ENCODE data around the gene KCNMA1. TPM values are rescaled to one million over a fixed set of nuclear protein-coding genes. Genes with fewer than 3 reads are reported as not detected.

The KCNMA1 gene
- polyA plus RNA-seq, 1 of the 3 experiments (the other 2 are of a cell fraction), result 107 TPM

DNA sequence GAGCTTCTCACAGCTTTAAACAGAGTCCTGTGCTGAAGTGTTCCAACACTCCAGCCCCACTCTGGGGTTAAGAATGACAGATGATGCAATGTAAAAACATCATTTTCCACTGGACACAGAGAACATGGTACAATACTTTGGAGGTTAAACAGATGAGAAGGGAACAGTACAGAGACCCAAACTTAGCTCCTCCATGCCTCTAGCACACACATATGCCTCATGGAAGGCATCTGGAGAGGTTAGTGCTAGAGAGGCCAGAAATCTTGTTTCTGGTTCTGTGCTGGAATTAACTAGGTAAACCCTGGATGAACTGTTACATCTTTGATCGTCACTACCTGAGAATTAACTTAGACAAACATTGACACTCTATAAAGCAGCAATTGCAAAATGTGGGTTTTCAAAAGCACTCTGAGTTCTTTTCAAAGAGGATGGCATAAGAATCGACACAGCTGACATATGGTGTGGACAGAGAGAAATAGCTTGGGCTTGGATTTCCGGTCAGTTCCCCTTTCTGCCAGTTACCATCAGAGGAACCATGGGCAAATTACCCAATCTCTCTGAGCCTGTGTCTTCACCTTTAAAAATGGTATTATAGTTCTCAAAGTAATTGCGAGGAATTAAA is 81.9 kb downstream of the KCNMA1 start (continued):
- TF ChIP-seq, protein P1, sequence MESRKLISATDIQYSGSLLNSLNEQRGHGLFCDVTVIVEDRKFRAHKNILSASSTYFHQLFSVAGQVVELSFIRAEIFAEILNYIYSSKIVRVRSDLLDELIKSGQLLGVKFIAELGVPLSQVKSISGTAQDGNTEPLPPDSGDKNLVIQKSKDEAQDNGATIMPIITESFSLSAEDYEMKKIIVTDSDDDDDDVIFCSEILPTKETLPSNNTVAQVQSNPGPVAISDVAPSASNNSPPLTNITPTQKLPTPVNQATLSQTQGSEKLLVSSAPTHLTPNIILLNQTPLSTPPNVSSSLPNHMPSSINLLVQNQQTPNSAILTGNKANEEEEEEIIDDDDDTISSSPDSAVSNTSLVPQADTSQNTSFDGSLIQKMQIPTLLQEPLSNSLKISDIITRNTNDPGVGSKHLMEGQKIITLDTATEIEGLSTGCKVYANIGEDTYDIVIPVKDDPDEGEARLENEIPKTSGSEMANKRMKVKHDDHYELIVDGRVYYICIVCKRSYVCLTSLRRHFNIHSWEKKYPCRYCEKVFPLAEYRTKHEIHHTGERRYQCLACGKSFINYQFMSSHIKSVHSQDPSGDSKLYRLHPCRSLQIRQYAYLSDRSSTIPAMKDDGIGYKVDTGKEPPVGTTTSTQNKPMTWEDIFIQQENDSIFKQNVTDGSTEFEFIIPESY (IDR thresholded peaks at IDR 0.05; ENCODE audit: borderline replicate concordance, low read depth), result no peak
- TF ChIP-seq CHD2 (IDR thresholded peaks at IDR 0.05; ENCODE audit: low read length, partially characterized antibody) (no peak), RFX5 (IDR thresholded peaks at IDR 0.05; ENCODE audit: low read length) (no peak), TAF1 (IDR thresholded peaks at IDR 0.05; ENCODE audit: borderline replicate concordance, low read depth, low read length) (no peak), FOSL2 (IDR thresholded peaks at IDR 0.05; ENCODE audit: borderline replicate concordance, low read depth) (no peak), FOXJ3 (CRISPR knock-in tag; IDR thresholded peaks at IDR 0.05) (no peak)
- TF ChIP-seq, protein P2, sequence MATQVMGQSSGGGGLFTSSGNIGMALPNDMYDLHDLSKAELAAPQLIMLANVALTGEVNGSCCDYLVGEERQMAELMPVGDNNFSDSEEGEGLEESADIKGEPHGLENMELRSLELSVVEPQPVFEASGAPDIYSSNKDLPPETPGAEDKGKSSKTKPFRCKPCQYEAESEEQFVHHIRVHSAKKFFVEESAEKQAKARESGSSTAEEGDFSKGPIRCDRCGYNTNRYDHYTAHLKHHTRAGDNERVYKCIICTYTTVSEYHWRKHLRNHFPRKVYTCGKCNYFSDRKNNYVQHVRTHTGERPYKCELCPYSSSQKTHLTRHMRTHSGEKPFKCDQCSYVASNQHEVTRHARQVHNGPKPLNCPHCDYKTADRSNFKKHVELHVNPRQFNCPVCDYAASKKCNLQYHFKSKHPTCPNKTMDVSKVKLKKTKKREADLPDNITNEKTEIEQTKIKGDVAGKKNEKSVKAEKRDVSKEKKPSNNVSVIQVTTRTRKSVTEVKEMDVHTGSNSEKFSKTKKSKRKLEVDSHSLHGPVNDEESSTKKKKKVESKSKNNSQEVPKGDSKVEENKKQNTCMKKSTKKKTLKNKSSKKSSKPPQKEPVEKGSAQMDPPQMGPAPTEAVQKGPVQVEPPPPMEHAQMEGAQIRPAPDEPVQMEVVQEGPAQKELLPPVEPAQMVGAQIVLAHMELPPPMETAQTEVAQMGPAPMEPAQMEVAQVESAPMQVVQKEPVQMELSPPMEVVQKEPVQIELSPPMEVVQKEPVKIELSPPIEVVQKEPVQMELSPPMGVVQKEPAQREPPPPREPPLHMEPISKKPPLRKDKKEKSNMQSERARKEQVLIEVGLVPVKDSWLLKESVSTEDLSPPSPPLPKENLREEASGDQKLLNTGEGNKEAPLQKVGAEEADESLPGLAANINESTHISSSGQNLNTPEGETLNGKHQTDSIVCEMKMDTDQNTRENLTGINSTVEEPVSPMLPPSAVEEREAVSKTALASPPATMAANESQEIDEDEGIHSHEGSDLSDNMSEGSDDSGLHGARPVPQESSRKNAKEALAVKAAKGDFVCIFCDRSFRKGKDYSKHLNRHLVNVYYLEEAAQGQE (IDR thresholded peaks at IDR 0.05; ENCODE audit: low read depth, low read length), result no peak

DNA sequence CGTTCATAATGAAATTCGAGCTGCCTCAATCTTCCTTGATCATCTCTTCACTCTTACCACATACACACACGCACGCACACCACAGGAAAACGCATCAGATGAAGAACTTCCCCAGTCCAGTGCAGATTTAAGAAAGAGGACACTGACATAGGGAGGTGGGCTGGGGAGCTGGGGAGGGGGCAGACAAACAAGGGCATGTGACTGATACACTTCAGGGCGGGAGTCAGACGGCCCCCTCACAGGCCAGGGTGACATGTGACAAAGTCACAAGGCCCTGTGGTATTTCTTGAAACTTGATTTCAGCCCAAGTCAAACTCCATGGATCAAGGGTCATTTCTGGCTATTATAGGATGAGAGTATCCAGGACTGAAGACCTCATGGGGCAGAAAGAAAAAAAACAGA is 82.6 kb downstream of the KCNMA1 start:
- Histone ChIP-seq H3K27ac (ENCODE audit: low read depth in 2 of 2, low read length in 1 of 2) (no peak overlapping the region), H3K79me2 (ENCODE audit: insufficient read depth) (no peaks in the 10 kb centered on the region)

More for the DNA sequence above, 82.6 kb downstream of the KCNMA1 start:
- H3K9me2 ChIP-seq, result no peaks in the 10 kb centered on the region
- H3K9ac ChIP-seq, result no peak overlapping the region
- no peaks in the 10 kb centered on the region for H3K27me3 ChIP-seq (ENCODE audit: insufficient read depth)
- ChIA-PET CTCF (no interaction called here), POLR2A (no interaction called here)
- no peak overlapping the region for H2AFZ ChIP-seq (ENCODE audit: low read depth)
- no peaks in the 10 kb centered on the region for H3K9me3 ChIP-seq
- WGBS (ENCODE audit: low lambda C conversion rate), result 88% methylated on average over 7 of the region's 7 CpGs
- H3F3A ChIP-seq (replicated peaks; ENCODE audit: insufficient read depth), result peaks cover 3% of the 10 kb centered on the region
- no peak overlapping the region for H3K4me3 ChIP-seq (ENCODE audit: low read depth in 2 of 2, low read length in 1 of 2)
- H4K20me1 ChIP-seq (ENCODE audit: insufficient read depth), result no peaks in the 10 kb centered on the region
- no peak for DNase-seq
- peaks cover 0 to 5% of the 10 kb centered on the region in 2 experiments; a peak in 1 of 4 replicates for H3K4me1 ChIP-seq (ENCODE audit: control insufficient read depth in 1 of 2, insufficient read depth in 2 of 2, low read depth in 1 of 2, low read length in 1 of 2)
- peaks cover 0 to 5% of the 10 kb centered on the region in 2 experiments for H3K36me3 ChIP-seq (replicated peaks in 1 of 2; ENCODE audit: control insufficient read depth in 1 of 2, insufficient read depth in 2 of 2, low read length in 1 of 2)
- no peak for TF ChIP-seq NFIC (IDR thresholded peaks at IDR 0.05; ENCODE audit: borderline replicate concordance)
- no peak for TF ChIP-seq CHD2 (IDR thresholded peaks at IDR 0.05; ENCODE audit: low read length, partially characterized antibody)
- TF ChIP-seq MEF2A (IDR thresholded peaks at IDR 0.05; ENCODE audit: borderline replicate concordance, low read depth), result no peak
- no peak for TF ChIP-seq EP300 (IDR thresholded peaks at IDR 0.05; ENCODE audit: borderline replicate concordance in 1 of 2, low read depth in 1 of 2, low read length in 1 of 2)
- no peak for TF ChIP-seq TAF1 (IDR thresholded peaks at IDR 0.05; ENCODE audit: borderline replicate concordance, low read depth, low read length)
- TF ChIP-seq FOXM1 (IDR thresholded peaks at IDR 0.05; ENCODE audit: low read depth), result no peak
- TF ChIP-seq EZH2phosphoT487 (IDR thresholded peaks at IDR 0.05; ENCODE audit: borderline replicate concordance, low read depth), result no peak
- TF ChIP-seq FOXJ3 (CRISPR knock-in tag; IDR thresholded peaks at IDR 0.05), result no peak
- no peak overlapping the region for H3K4me2 ChIP-seq

Data from SK-N-SH (cell line).